LNCaP clone FGC (cell line): Measurements from ENCODE around the gene NEDD4L.
A peak's percentile ranks its signal among the peaks of the same experiment; 100 is the strongest.

Source experiments
- DNase-seq: peaks from one replicate; pipeline ENCODE4 v3.0.0-alpha.2; 2011; ENCODE audit warnings: low read depth
- H3K4me3 ChIP-seq: 2 replicates; pipeline ENCODE4 v1.5.1; 2011; ENCODE audit warnings: mild to moderate bottlenecking, low read depth, low read length, control low read depth
- TF ChIP-seq, protein P1 (sequence below): IDR thresholded peaks from 2 replicates; pipeline ENCODE4 v1.5.1; 2012; ENCODE audit warnings: mild to moderate bottlenecking; ENCODE audit not compliant: control insufficient read depth, insufficient read depth; ENCODE audit errors: extremely low read depth

Gene NEDD4L

DNA sequence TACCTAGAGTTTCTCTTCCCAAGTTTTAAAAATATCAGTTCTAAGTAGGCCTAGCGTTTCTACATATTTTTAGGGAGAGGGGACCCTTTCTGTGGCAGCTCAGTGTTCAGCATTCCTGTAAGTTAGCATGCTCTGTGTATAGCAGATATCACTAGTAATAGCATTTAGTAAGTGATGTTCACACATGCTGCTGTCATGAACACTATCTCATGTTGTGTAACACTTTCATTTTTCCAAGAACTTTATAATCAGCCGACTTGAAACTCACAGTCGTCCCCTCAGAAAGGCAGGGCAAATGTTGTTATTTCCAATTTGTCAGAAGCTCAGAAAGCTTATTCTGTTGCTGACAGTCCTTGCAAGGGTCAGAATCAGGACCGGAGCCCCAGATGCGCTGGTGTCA lies 317.2 kb downstream of the NEDD4L start:
- no peak overlapping the region for H3K4me3 ChIP-seq
- TF ChIP-seq, protein P1, sequence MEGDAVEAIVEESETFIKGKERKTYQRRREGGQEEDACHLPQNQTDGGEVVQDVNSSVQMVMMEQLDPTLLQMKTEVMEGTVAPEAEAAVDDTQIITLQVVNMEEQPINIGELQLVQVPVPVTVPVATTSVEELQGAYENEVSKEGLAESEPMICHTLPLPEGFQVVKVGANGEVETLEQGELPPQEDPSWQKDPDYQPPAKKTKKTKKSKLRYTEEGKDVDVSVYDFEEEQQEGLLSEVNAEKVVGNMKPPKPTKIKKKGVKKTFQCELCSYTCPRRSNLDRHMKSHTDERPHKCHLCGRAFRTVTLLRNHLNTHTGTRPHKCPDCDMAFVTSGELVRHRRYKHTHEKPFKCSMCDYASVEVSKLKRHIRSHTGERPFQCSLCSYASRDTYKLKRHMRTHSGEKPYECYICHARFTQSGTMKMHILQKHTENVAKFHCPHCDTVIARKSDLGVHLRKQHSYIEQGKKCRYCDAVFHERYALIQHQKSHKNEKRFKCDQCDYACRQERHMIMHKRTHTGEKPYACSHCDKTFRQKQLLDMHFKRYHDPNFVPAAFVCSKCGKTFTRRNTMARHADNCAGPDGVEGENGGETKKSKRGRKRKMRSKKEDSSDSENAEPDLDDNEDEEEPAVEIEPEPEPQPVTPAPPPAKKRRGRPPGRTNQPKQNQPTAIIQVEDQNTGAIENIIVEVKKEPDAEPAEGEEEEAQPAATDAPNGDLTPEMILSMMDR: no peak
- DNase-seq: no peak

DNA sequence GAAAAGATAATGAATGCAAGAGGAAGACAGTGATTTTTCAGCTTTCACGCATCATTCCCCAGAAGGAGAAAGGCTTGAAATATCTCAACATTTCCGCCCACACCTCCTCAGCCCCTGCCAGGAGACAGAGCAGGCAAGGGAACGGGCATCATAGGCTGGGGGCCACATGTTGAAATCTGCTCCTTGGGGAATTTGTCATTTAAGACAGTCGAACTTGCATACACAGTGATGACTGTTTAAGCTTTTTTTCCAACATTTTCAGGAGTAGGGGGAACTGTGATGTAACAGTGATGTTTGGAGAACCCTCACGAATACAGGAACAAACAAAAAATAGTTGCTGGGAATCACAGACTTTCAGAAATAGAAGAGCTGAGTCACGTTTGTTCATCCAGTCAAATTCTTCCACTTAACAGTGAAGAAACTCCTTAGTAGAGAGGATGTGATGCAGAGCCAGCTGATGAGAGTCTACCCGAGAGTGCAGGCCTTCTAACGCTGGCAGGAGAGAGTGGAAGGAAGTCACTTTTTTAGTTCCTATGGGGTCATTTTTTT lies 318.1 kb downstream of the NEDD4L start:
- TF ChIP-seq, protein P1: no peak
- H3K4me3 ChIP-seq: no peak overlapping the region
- no peak for DNase-seq

DNA sequence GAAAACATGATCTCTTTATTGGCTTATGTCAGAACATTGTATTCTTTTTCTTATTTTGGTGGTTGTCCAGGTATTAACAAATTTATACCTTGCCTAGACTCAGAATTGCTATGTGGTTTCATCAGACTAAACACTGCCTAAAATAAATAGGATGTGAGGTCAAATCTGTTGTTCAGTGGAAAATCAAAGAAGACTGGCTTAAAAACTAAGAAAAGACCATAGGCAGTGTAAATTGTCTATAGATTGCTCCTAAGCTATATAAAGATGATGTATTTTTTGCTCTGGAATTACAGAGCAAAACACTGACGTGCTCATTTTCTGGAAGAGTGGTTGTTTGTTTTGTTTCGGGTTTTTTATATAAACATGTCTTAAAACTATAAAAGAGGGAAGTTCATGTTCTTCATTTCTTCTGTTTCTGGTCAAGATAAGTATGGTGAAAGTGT lies 318.8 kb downstream of the NEDD4L start:
- TF ChIP-seq, protein P1: no peak
- H3K4me3 ChIP-seq: no peak overlapping the region
- peak; percentile 58 for DNase-seq

DNA sequence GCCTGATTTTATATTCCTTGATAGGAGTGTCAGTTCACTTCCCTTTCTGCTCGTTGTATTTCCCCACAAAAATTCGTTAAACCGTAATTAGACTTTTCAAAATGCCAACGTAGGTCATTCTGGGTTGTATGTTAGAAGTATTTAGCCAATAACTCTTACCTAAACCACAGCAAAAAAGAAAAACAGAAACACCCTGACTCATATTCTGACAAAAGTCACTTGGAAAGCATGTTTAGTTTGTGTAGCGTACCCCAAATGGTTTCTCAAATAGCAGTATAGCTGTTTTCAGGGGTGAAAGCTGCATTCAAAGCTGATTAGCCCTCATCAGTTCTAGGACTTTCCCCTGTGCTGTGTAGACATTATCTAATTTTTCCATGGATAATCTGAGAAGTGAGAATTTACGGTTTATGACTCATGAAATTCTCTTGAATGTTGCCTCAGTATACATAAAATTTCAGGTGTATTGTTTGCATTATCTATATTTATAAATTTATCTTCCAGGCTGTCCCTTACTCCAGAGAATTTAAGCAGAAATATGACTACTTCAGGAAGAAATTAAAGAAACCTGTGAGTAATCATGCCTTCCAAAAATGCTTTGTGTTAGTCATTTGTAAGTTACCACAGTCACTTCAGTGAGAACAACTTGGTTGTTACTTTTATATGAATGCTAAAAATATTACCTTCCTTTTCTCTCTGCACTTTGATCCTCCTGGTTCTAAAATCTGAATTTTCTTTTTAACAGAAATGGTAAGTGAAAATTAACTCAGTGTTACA lies 319.9 kb downstream of the NEDD4L start:
- no peak for DNase-seq
- no peak overlapping the region for H3K4me3 ChIP-seq
- TF ChIP-seq, protein P1: no peak

DNA sequence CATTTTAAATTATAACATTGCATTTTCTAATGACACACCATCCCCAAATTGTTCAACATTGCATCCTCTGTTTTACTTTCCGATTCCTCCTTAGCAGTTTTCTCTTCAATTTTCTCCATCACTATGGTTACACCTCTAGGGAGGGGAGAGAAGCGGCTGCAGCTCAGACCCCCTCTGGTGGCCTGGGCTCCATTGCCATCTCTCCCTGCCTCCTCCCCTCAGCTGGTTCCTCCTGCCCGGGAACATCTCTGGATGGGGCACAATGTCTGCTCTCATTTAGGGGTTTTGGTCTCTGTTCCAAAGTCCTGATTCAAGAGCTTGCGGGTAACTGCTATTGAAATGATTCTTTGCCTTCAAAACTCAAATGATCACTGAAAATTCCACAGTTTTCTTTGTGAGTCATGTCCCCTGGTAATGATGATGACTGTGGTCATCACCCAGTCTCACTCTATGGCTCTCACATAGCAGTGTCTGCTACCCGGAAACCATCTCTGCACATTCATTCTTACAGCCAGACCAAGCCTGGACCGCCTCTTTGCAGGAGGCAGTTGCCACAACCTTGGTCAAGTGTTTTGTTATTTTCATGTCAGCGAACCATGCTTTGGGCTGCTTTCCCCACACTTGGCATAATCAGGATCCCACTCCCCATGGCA lies 321.0 kb downstream of the NEDD4L start:
- DNase-seq: no peak
- TF ChIP-seq, protein P1: no peak
- H3K4me3 ChIP-seq: no peak overlapping the region

DNA sequence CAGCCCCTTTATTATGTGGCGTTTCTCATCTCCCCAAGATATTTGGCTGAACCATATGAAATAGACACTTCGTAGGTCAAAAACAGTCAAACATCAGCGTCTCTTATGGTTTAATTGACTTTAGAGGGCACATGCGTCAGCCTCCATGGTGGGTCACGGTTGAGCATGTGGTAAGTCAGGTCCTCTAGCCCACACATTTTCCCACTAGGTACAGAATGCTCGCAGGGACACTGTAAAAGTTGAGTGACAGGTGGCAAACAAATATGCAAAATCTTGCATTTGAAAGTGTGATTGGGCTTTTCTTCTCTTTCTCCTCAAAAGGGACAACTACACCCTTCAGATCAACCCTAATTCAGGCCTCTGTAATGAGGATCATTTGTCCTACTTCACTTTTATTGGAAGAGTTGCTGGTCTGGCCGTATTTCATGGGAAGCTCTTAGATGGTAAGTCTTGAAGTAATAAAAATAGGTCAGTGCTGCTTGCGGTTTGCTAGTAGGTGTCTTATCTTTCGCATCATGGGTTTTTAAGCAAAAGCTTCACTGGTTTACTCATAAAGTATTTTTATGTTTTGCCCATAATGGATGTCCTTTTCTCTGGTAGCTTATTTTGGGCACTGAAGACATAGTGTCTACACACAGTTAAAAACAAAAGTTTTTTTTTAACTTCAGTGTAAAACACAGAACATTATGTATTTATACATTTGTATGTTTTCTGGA lies 323.6 kb downstream of the NEDD4L start:
- no peak for DNase-seq
- TF ChIP-seq, protein P1: no peak
- no peak overlapping the region for H3K4me3 ChIP-seq
